Skeletal muscle cell (primary cell): ENCODE results near the gene ZNF318.
"Not testable (repeated sequence)": the region's sequence is repeated elsewhere in the genome, so short reads cannot be mapped to it uniquely, and the experiment has no call there.

Source experiments
- DNase-seq: peaks from one replicate; pipeline ENCODE4 v3.0.0-alpha.2; 2010; ENCODE audit warnings: low read depth
- H3K4me3 ChIP-seq: 2 replicates; pipeline ENCODE4 v1.5.1; 2011; ENCODE audit warnings: low read depth, mild to moderate bottlenecking, control low read depth, low read length, moderate library complexity

The ZNF318 gene

DNA sequence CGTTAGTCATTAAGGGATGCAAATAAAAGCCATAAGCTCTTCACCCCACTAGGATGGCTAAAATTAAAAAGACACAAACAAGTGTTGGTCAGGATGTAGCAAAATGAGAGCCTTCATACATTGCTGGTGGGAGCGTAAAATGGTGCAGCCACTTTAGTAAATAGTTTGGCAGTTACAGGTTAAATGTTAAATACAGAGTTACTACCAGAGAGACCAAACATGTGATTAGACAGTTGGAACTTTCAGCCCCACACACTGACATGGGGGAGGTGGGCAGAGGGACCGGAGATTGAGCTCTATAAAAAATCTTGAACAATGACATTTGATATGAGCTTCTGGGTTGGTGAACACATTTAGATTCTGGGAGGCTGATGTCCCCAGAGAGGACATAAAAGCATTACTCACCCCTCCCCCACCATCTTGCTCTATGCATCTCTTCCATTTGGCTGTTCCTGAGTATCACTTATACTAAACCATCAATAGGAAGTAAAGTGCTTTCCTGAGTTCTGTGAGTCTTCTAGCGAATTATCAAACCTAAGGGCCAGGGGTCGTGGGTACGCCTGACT is 20.4 kb upstream of the ZNF318 start:
- no peak overlapping the region for H3K4me3 ChIP-seq
- DNase-seq: no peak

DNA sequence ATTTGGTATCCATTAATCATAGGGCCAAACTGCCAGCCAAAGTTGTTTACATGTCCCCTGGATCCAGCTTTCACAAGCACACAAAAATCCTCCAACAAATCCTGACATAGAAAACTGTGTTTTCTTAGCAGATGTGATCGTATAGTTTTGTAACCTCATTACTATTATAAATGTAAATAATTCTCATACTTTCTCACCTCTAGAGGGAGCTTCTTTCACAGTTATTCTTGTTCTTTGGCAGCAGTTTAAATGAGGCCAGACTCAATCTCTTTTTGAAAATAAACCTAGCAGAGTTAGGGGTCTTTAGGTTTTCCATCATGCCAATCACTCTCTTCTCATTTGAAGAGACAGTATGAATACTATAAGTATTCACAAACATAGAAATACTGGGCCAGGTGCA is 17.0 kb upstream of the ZNF318 start:
- no peak overlapping the region for H3K4me3 ChIP-seq
- DNase-seq: no peak

DNA sequence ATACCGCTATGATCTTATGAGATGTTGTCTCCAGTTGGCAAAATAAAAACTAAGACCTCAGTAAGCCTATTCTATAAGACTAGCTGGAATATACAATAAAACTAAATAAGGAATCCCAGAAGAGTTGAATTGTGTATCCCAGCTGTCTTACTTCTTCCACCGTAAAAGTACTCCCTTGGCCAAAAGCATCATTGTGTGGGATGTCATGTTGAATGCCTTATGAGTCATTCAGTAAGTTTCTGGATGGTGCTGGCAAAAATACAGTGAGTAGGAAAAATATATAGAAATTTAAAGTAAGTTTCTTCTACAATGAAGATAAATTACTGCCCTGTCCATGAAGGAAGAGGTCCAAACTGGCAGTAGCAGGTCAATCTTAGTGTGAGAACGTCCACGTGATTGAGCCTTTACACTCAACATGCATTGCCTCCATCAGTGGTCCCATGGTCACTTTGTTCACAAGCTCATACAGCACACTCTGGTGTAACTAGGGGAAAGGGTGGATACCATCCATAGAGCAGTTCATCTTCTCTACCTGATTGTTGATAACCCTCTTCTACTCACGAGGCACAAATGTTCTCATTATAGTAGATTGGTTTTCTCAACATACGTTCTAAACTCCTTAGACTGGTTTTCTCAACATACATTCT is 13.7 kb upstream of the ZNF318 start:
- no peak overlapping the region for H3K4me3 ChIP-seq
- peak; percentile 64 for DNase-seq

DNA sequence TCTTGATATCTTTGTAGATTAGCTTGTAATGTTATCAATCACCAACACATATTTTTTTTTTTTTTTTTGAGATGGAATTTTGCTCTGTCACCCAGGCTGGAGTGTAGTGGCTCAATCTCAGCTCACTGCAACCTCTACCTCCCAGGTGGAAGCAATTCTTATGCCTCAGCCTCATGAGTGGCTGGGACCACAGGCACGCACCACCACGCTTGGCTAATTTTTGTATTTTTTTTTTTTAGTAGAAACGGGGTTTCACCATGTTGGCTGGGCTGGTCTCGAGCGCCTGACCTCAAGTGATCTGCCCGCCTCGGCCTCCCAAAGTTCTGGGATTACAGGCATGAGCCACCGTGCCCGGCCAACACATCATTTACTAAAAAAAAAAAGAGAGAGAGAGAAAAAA is 11.4 kb upstream of the ZNF318 start:
- H3K4me3 ChIP-seq, DNase-seq: not testable (repeated sequence)

DNA sequence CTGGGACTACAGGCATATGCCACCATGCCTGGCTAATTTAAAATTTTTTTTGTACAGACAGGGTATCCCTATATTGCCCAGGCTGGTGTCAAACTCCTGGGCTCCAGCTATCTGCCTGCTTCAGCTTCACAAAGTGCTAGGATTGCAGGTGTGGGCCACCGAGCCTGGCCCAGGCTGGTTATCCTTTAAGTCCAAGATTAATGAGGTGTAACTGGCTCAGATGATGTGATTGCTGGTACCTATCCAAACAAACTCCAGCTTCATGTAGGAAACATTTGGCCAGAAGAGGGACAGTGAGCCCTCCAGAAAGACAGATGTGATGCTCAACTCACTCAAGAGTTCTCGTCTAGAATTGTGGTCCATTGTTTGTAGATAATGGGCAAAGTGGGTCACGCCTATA is 9.2 kb upstream of the ZNF318 start:
- H3K4me3 ChIP-seq: no peak overlapping the region
- no peak for DNase-seq

DNA sequence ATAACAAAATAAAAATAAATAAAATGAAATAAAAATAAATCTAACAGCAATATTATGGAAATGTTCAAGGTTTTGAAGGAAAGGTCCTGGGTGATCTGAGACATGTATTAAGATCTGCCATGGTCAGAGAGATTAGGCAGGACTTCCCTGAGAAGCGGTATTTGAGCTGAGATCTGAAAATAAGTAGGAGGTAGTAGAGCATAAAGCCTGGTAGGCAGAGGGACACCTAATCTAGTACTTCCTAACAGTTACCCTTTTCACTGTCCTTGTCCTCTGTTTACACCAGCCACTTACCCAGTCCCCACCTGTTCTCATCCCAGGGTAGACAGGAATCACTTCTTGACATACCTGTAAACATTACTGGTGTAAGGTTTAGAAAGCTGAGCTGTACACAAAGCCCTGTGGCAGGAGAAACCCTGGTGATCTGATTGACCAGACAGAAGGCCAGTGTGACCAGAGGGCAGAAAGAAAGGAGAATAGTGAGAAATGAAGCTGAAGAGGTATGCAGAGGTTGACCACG is 8.3 kb upstream of the ZNF318 start:
- no peak overlapping the region for H3K4me3 ChIP-seq
- no peak for DNase-seq

GRCh38 chr6:43376551-43376981 is 7.1 kb upstream of the ZNF318 start:
- no peak for DNase-seq
- no peak overlapping the region for H3K4me3 ChIP-seq

DNA sequence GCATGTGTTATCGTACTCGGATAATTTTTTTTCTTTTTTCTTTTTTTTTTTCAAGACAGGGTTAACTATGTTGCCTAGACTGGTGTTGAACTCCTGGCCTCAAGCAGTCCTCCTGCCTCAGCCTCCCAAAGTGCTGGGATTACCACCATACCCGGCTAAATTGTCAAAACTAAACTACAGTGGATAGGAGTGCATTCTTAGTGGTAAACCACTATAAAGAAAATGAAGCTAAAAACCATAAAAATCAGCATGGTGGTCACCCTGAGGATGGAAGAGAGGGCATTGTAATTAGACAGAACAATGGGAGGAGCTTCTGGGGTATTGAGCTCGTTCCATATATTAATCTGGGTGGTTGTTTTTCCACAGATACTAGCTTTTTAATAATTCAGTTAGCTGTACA is 6.2 kb upstream of the ZNF318 start:
- H3K4me3 ChIP-seq: no peak overlapping the region
- DNase-seq: no peak

GRCh38 chr6:43373252-43373875 is 3.9 kb upstream of the ZNF318 start:
- no peak overlapping the region for H3K4me3 ChIP-seq
- DNase-seq: no peak

DNA sequence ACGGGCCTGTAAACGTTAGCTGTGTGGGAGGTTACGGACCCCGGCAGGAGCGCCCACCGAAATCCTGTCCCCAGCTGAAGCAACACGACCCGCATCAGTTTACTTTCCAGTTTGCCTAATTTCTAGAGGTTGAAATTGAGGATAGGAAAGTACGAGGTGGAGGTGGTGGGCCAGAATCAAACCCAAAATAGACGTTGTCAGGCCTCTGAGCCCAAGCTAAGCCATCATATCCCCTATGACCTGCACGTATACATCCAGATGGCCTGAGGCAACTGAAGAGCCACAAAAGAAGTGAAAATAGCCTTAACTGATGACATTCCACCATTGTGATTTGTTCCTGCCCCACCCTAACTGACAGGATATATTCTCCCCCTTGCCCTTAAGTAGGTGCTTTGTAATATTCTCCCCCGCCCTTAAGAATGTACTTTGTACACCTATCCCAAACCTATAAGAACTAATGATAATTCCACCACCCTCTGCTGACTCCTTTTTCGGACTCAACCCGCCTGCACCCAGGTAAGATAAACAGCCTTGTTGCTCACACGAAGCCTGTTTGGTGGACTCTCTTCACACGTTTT is 645 bp upstream of the ZNF318 start:
- peak overlapping the region; percentile 41 for H3K4me3 ChIP-seq
- not testable (repeated sequence) for DNase-seq

DNA sequence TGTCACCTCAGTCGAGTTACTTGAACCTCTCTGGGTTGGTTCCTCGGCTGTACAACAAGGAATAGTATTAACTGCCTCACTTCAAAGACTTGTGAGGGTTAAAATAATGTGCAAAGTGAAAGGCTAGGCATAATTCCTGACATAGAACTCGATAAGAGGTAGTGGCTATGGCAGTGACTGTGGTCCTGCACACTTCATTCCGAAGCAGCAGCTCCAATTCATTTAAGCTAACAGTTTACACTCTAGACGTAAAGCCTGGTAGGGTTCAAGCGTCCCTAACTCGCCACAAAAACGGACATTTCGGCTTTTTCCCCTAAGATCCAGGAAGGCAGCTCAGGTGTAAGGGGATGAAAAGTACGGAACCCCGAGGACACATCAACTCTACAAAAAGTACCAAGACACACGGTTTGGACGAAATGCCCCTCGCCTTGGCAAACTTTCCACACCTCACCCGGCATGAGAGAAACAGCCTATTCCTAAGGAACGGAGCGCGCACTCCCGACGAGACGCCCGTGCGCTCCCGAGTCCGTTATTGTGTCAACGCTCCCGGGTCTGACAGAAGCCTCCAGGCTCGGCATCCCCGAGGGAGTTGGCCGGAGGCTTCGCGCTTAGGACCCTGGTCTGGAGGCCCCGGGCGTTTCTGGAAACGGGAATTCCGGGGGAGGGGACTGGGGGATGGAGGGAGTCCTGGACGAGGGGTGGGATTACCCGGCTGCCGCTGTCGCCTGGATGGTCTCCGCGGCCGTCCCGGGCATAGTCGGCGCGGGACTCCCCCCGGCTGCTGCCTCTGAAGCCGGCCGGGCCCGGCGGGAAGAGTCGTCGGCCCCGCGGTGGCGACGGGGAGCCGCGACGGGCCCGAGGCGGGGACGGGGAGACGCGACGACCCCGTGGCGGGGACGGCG is 937 bp downstream of the ZNF318 start:
- H3K4me3 ChIP-seq: peak overlapping the region; percentile 78
- DNase-seq: no peak

- DNase-seq: no peak
- H3K4me3 ChIP-seq: no peak overlapping the region
These were observed 2.0 kb downstream of the ZNF318 start for GRCh38 chr6:43367245-43367984.

- DNase-seq: no peak
- H3K4me3 ChIP-seq: no peak overlapping the region
These were observed 8.2 kb downstream of the ZNF318 start for GRCh38 chr6:43361269-43361668.

DNA sequence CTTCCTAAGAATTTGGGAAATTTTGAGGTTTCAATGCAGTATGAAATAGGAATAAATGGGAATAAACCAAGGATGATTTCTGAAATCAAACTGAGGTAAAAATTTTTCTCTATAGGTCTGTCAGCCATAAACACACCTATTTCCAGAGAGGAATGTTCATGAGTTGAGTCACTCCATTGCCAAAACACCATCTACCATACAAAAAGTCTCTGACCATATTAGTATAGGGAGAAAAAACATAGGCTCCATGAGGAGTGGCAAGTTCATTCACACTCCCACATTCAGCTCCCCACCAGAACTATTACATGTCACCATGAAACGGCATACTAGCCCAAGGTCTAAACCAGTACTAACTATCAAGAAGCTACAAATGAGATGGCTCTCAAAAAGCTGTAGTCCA is 9.6 kb downstream of the ZNF318 start:
- H3K4me3 ChIP-seq: no peak overlapping the region
- no peak for DNase-seq

DNA sequence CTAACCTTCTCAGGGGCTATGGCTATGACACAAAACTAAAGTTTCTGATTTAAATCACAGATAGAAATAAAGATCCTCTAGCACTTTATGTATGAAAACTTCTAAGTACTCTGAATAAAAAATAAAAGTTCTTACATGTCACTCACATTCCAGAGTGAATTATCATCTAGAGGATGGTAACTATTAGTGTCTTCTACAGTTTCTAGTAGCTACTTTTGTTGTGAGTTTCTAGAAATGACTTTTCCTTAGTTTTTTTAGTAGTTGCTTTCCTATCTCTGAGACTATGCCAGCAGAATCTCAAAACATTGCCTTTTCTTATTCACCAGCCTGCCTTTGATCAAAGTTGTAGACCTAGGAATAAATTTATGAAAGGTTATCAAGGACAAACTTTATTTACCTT is 10.1 kb downstream of the ZNF318 start:
- no peak for DNase-seq
- H3K4me3 ChIP-seq: no peak overlapping the region

DNA sequence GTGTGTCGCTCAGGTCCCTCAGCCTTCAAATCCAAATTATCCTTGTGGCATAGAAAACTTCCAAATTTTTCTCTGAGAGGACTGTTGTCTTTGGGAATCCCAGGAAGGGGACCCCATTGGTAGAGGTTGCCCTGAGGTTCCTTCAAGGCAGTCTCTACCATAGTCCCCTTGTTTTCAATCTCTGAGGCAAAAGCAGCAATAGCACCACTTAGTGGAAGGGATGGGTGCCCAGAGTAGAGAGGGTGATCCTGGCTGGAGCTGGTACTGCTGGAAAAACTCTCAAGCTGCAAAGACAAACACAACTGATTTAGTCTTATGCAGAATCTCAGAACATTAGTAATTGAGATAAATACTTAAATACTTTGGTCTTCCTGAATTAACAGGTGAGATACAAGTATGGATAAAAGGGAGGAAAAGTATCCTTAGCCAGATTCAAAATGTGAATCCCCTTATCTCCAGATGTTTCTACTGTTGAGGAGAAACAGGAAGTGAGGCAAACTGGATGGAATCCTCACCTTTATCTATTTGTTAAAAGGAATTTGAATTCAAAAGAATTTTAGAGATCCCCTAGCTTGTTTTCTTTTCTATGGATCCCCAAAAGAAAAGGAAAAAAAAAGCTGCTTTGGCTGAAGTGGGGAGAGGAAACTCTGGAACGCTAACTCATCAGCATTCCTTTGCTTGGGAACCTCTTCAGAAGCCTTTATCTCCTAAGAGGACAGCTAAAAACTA is 13.4 kb downstream of the ZNF318 start:
- H3K4me3 ChIP-seq: no peak overlapping the region
- no peak for DNase-seq

- H3K4me3 ChIP-seq, DNase-seq: not testable (repeated sequence)
These were observed 17.5 kb downstream of the ZNF318 start for GRCh38 chr6:43351951-43352350.

DNA sequence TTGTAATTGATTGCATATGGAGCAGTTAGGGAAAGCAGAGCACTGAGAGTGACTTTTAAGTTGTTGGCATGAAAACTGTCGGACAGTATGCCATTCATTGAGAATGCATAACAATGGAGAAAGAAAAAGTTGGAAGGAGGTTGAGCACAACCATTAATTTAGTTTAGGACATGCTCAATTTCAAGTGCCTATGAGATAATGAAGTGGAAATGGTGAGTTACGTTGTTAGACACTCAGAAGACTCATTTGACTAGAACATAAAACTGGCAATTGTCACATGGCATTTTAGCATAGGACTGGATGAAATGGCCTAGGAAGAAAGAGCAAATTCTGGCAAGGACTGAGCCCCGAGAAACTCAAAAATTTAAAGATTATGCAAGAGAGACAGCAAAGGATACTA is 22.0 kb downstream of the ZNF318 start:
- DNase-seq: no peak
- no peak overlapping the region for H3K4me3 ChIP-seq
